Esophagus squamous epithelium (tissue), 4 donors: Measurements from ENCODE around the gene CENPT.

Experiments used
- CTCF ChIP-seq, 6 experiments: fragments of 450-650 bp in 4 of 6; fragments of 200-600 bp in 2 of 6; sonication (generic) in 2 of 6; IDR thresholded peaks; one replicate each; pipeline ENCODE4 v1.5.1; 2016 to 2019; ENCODE audit warnings: antibody characterized with exemption in 6 of 6, mild to moderate bottlenecking in 4 of 6, moderate library complexity in 4 of 6
- POLR2A ChIP-seq, 4 donors: fragments of 450-650 bp; IDR thresholded peaks; one replicate each; pipeline ENCODE4 v1.6.1; 2017; ENCODE audit warnings: antibody characterized with exemption in 4 of 4, mild to moderate bottlenecking in 4 of 4, moderate library complexity in 3 of 4

DNA sequence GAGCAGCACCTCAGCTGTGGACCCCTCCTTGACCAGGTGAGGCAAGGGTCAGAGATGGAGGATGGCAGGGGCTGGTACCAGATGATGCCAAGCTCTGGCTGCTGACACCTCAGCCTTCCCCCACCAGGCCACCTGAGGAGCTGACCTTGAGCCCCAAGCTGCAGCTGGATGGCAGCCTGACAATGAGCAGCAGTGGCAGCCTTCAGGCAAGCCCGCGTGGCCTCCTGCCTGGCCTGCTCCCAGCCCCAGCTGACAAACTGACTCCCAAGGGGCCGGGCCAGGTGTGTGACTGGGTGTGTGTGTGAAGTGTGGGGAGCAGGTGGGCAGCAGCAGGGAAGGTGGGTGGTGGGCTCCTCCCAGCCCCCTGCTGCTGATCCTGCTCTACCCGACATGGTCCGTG lies 32.4 kb upstream of the CENPT start:
- no peak for TF ChIP-seq POLR2A (IDR thresholded peaks at IDR 0.05)
- no peak for TF ChIP-seq CTCF (IDR thresholded peaks at IDR 0.05)
